ENCODE results near the gene PTPRT.

DNA sequence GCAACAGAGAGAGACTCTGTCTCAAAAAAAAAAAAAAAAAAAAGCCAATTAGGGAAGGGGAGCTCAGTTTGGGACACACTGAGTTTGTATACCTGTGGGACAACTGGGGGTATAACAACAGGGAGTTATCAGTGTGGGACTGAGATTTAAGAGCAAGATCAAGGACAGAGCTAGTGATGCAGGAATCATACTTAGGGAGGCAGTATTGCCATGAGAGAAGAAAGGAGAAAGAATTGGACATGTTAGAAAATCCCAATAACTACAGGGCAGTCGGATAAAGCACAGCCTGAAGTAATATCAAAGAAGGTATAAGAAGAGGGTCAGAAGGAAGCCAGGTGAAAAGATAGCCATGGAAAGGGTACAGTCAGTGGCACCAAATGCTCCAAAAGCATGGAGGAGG lies 121.2 kb downstream of the PTPRT start:
- TF ChIP-seq EZH2 (optimal IDR thresholded peaks at IDR 0.05; ENCODE audit: low read depth, low read length) (no peak), EZH2phosphoT487 (IDR thresholded peaks at IDR 0.05; ENCODE audit: low read length) (no peak)
- TF ChIP-seq, protein P1, sequence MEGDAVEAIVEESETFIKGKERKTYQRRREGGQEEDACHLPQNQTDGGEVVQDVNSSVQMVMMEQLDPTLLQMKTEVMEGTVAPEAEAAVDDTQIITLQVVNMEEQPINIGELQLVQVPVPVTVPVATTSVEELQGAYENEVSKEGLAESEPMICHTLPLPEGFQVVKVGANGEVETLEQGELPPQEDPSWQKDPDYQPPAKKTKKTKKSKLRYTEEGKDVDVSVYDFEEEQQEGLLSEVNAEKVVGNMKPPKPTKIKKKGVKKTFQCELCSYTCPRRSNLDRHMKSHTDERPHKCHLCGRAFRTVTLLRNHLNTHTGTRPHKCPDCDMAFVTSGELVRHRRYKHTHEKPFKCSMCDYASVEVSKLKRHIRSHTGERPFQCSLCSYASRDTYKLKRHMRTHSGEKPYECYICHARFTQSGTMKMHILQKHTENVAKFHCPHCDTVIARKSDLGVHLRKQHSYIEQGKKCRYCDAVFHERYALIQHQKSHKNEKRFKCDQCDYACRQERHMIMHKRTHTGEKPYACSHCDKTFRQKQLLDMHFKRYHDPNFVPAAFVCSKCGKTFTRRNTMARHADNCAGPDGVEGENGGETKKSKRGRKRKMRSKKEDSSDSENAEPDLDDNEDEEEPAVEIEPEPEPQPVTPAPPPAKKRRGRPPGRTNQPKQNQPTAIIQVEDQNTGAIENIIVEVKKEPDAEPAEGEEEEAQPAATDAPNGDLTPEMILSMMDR (IDR thresholded peaks at IDR 0.05; ENCODE audit: low read length): no peak

All from MM.1S (cell line).